Measurements from ENCODE around the gene SUFU. TPM values are rescaled to one million over a fixed set of nuclear protein-coding genes. Genes with fewer than 3 reads are reported as not detected.

Gene SUFU
- total RNA-seq, 3 donors from 2014 or later (not counting 1 experiment from before 2014, with no cell fraction given), result 8.2 to 13.0 (median 11.5) TPM

GRCh38 chr10:102654969-102655368 lies 151.2 kb downstream of the SUFU start:
- H3K27me3 ChIP-seq (ENCODE audit: control insufficient read depth, insufficient read depth, low read length), result no peaks in the 10 kb centered on the region
- Mint-ChIP-seq H3K4me1 (peaks cover 55 to 66% of the 10 kb centered on the region in 2 donors), H3K27me3 (ENCODE audit: low read depth in 2 of 2) (no peaks in the 10 kb centered on the region), H3K9me3 (no peaks in the 10 kb centered on the region), H3K27ac (peak overlapping the region; percentile 99), H3K4me3 (no peak overlapping the region), H3K36me3 (no peaks in the 10 kb centered on the region)
- DNase-seq (no peak), ATAC-seq (no peak)
- peaks cover 49% of the 10 kb centered on the region for H3K36me3 ChIP-seq (ENCODE audit: control insufficient read depth, insufficient read depth, low read length)
- peaks cover 67% of the 10 kb centered on the region for H3K4me1 ChIP-seq (ENCODE audit: control insufficient read depth, insufficient read depth, low read length)
- no peak for TF ChIP-seq CTCF (IDR thresholded peaks at IDR 0.05)
- H3K27ac ChIP-seq (ENCODE audit: low read length), result no peak overlapping the region
- intact Hi-C loops (cut with micrococcal nuclease), result no loop called here
- H3K9me3 ChIP-seq (ENCODE audit: control insufficient read depth, insufficient read depth, low read length), result no peaks in the 10 kb centered on the region
- WGBS (ENCODE audit: insufficient coverage), result 92% methylated on average over 12 of the region's 12 CpGs
- no peak overlapping the region for H3K4me3 ChIP-seq (ENCODE audit: low read length)

- Mint-ChIP-seq H3K36me3 (no peaks in the 10 kb centered on the region), H3K4me3 (no peak overlapping the region), H3K9me3 (no peaks in the 10 kb centered on the region), H3K4me1 (peaks cover 50 to 66% of the 10 kb centered on the region in 2 donors), H3K27ac (peak overlapping the region in 1 of 2 donors; percentile 42), H3K27me3 (ENCODE audit: low read depth in 2 of 2) (no peaks in the 10 kb centered on the region)
- no peak for TF ChIP-seq CTCF (IDR thresholded peaks at IDR 0.05)
- H3K27me3 ChIP-seq (ENCODE audit: control insufficient read depth, insufficient read depth, low read length), result no peaks in the 10 kb centered on the region
- intact Hi-C loops (cut with micrococcal nuclease), result no loop called here
- no peaks in the 10 kb centered on the region for H3K9me3 ChIP-seq (ENCODE audit: control insufficient read depth, insufficient read depth, low read length)
- ATAC-seq, result no peak
- peaks cover 67% of the 10 kb centered on the region for H3K4me1 ChIP-seq (ENCODE audit: control insufficient read depth, insufficient read depth, low read length)
- no peak overlapping the region for H3K4me3 ChIP-seq (ENCODE audit: low read length)
- H3K27ac ChIP-seq (ENCODE audit: low read length), result no peak overlapping the region
- H3K36me3 ChIP-seq (ENCODE audit: control insufficient read depth, insufficient read depth, low read length), result peaks cover 49% of the 10 kb centered on the region
- WGBS (ENCODE audit: insufficient coverage), result 94% methylated on average over 12 of the region's 12 CpGs
- no peak for DNase-seq
These were observed 152.3 kb downstream of the SUFU start for GRCh38 chr10:102656026-102656425.

GRCh38 chr10:102656791-102657371 lies 153.1 kb downstream of the SUFU start:
- intact Hi-C loops (cut with micrococcal nuclease), result no loop called here

More at GRCh38 chr10:102656791-102657371, 153.1 kb downstream of the SUFU start:
- no peaks in the 10 kb centered on the region for H3K27me3 ChIP-seq (ENCODE audit: control insufficient read depth, insufficient read depth, low read length)
- Mint-ChIP-seq H3K4me3 (no peak overlapping the region), H3K9me3 (no peaks in the 10 kb centered on the region), H3K27me3 (ENCODE audit: low read depth in 2 of 2) (no peaks in the 10 kb centered on the region), H3K4me1 (peaks cover 42 to 66% of the 10 kb centered on the region in 2 donors), H3K27ac (peak overlapping the region in 1 of 2 donors; percentile 85), H3K36me3 (no peaks in the 10 kb centered on the region)
- no peak for DNase-seq
- no peak for ATAC-seq
- 97% methylated on average over 42 of the region's 42 CpGs for WGBS (ENCODE audit: insufficient coverage)
- H3K9me3 ChIP-seq (ENCODE audit: control insufficient read depth, insufficient read depth, low read length), result no peaks in the 10 kb centered on the region
- no peak for TF ChIP-seq CTCF (IDR thresholded peaks at IDR 0.05)
- no peak overlapping the region for H3K27ac ChIP-seq (ENCODE audit: low read length)
- H3K36me3 ChIP-seq (ENCODE audit: control insufficient read depth, insufficient read depth, low read length), result peaks cover 49% of the 10 kb centered on the region
- H3K4me3 ChIP-seq (ENCODE audit: low read length), result no peak overlapping the region
- H3K4me1 ChIP-seq (ENCODE audit: control insufficient read depth, insufficient read depth, low read length), result peaks cover 67% of the 10 kb centered on the region
